SK-N-MC (cell line): ENCODE measurements around the gene MLYCD.

Experiments used
- DNase-seq: peaks from one replicate; pipeline ENCODE4 v3.0.0-alpha.2; 2011; ENCODE audit warnings: low read depth, low spot score
- H3K27ac ChIP-seq: fragments of 200-600 bp; sonication (generic); 2 replicates; pipeline ENCODE4 v1.5.1; 2016; ENCODE audit warnings: mixed run types
- H3K36me3 ChIP-seq: fragments of 200-600 bp; sonication (generic); 2 replicates; pipeline ENCODE4 v1.6.1; 2017; ENCODE audit warnings: antibody characterized with exemption, low read length, mixed read lengths; ENCODE audit not compliant: insufficient read depth
- H3K4me3 ChIP-seq: fragments of 200-600 bp; sonication (generic); 2 replicates; pipeline ENCODE4 v1.5.1; 2016
- H3K9ac ChIP-seq: fragments of 200-600 bp; sonication (generic); 2 replicates; pipeline ENCODE4 v1.8.0; 2017; ENCODE audit warnings: mixed run types, mixed read lengths; ENCODE audit not compliant: insufficient read length
- H3K9me3 ChIP-seq: fragments of 200-600 bp; sonication (generic); 2 replicates; pipeline ENCODE4 v1.6.1; 2017; ENCODE audit warnings: low read depth, mild to moderate bottlenecking, antibody characterized with exemption, low read length, moderate library complexity, mixed read lengths
- EZH2 ChIP-seq: fragments of 200-600 bp; sonication (generic); IDR thresholded peaks from one replicate; pipeline ENCODE4 v1.6.1; 2017; ENCODE audit warnings: antibody characterized with exemption
- FOXP2 ChIP-seq: optimal IDR thresholded peaks from 2 replicates; pipeline ENCODE3; 2011; ENCODE audit warnings: mild to moderate bottlenecking, moderate library complexity; ENCODE audit not compliant: insufficient read depth; ENCODE audit errors: extremely low read length, control extremely low read depth
- POLR2AphosphoS5 ChIP-seq: IDR thresholded peaks from 2 replicates; pipeline ENCODE4 v1.6.1; 2012; ENCODE audit warnings: mild to moderate bottlenecking, low read depth, low read length, borderline replicate concordance

MLYCD gene

DNA sequence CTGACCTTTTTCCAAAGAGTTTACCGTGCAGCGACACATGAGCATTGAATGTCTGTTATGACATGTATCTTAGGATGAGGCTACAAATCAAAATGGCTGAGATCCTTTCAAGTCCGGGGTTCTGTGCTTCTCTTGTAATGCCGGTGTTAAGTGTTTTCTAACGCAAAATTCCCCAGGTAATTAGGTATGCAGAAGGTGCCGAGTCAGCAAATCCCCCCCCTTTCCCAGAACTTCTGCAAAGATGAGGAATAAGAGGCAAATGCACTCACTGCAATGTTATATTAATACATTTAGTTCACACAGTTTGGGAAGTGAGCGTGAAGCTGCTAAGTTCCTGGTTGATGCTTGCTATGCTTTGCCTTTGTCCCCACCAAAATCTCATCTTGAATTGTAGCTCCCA lies 36.3 kb upstream of the MLYCD start:
- DNase-seq, result no peak
- Histone ChIP-seq H3K9ac (no peak overlapping the region), H3K9me3 (no peaks in the 10 kb centered on the region), H3K4me3 (no peak overlapping the region), H3K36me3 (no peaks in the 10 kb centered on the region), H3K27ac (no peak overlapping the region)
- TF ChIP-seq POLR2AphosphoS5 (no peak), FOXP2 (no peak), EZH2 (no peak)

- TF ChIP-seq POLR2AphosphoS5, result no peak
- no peak for TF ChIP-seq EZH2
- TF ChIP-seq FOXP2, result no peak
- no peak overlapping the region for H3K4me3 ChIP-seq
- DNase-seq, result no peak
Measured at GRCh38 chr16:83863682-83864081, 35.2 kb upstream of the MLYCD start.

GRCh38 chr16:83870830-83871229 lies 28.1 kb upstream of the MLYCD start:
- Histone ChIP-seq H3K9ac (no peak overlapping the region), H3K9me3 (no peaks in the 10 kb centered on the region), H3K27ac (no peak overlapping the region), H3K36me3 (no peaks in the 10 kb centered on the region), H3K4me3 (no peak overlapping the region)
- DNase-seq, result no peak
- no peak for TF ChIP-seq EZH2
- TF ChIP-seq FOXP2, result no peak
- no peak for TF ChIP-seq POLR2AphosphoS5

More at GRCh38 chr16:83863682-83864081, 35.2 kb upstream of the MLYCD start:
- no peaks in the 10 kb centered on the region for H3K9me3 ChIP-seq
- H3K36me3 ChIP-seq, result no peaks in the 10 kb centered on the region
- H3K27ac ChIP-seq, result no peak overlapping the region
- H3K9ac ChIP-seq, result no peak overlapping the region

GRCh38 chr16:83878838-83879237 lies 20.1 kb upstream of the MLYCD start:
- TF ChIP-seq POLR2AphosphoS5 (no peak), EZH2 (no peak), FOXP2 (no peak)
- H3K4me3 ChIP-seq, result no peak overlapping the region
- no peak overlapping the region for H3K9ac ChIP-seq
- no peaks in the 10 kb centered on the region for H3K9me3 ChIP-seq
- peak; percentile 10 for DNase-seq
- H3K36me3 ChIP-seq, result no peaks in the 10 kb centered on the region
- H3K27ac ChIP-seq, result no peak overlapping the region

DNA sequence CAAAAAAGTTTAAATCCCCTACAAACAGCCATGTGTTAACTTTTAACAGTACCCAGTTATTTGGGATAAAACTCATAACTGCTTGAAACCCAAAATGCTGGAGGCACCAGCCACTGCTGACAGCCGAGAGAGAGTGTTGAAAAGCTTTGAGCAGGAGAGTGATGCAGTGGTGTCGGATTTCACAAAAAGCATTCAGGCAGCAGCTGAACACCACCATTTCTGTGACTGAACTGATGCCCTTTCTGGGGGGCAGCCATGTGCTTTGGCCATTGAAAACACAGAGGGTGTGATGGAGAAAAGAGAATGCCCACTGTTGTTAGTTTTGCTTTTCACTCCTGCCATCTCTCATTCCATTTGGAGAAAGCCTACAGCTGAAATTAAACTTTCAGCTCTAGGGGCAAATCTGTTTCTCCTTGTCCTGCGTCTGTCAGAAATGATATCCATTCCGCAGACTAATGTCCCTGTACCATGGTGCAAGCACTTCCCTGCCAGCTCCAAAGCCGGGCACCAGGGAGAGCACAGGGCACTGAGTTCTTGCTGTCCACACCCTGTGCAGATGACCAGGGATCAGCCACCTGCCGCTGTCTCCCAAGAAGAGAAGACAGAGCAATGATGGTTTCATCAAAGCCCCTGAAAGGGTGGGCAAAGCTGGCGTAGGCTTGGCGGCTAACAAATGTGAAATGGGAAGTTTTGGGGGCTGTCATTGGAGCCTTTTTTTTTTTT lies 16.6 kb upstream of the MLYCD start:
- Histone ChIP-seq H3K9ac (no peak overlapping the region), H3K4me3 (no peak overlapping the region), H3K9me3 (no peaks in the 10 kb centered on the region), H3K36me3 (no peaks in the 10 kb centered on the region), H3K27ac (no peak overlapping the region)
- TF ChIP-seq EZH2, result no peak
- TF ChIP-seq FOXP2, result no peak
- TF ChIP-seq POLR2AphosphoS5, result no peak
- DNase-seq, result no peak

DNA sequence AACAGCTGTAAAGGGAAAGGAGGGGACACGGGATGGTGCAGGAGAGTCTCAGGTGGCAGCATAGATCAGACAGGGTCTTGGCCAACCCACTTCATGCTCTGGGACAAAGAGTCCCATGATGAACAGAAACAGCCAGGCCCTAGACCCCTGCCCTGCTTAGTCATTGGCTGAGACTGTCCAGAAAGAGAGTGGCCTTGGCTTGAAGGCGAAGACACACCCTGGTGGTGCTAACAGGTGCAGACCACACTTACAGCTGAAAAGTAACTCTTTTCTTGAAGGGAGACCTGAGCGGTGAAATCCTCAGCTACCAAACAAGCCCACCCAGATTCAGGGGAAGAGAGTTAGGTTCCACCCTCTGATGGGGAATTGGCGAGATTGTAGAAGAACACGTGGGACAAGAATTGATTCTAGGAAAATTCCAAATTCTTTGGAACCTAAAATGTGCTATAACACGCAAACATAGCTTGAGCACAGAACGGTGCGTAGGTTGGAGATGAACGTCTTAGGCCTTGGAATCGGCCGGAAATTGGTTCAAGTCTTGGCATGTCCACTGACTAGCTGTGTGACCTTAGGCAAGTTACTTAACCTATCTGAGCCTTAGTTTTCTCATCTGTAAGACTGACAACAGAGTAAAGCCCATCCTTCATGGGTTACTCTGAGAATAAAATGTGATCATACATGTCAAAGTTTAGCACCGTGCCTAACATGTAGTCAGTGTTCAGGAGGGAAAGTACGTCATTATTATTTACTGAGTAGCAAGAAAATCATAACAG lies 12.5 kb upstream of the MLYCD start:
- no peak for DNase-seq
- H3K36me3 ChIP-seq, result no peaks in the 10 kb centered on the region
- H3K9me3 ChIP-seq, result no peaks in the 10 kb centered on the region
- no peak overlapping the region for H3K27ac ChIP-seq
- H3K9ac ChIP-seq, result no peak overlapping the region
- TF ChIP-seq FOXP2 (no peak), POLR2AphosphoS5 (no peak), EZH2 (no peak)
- no peak overlapping the region for H3K4me3 ChIP-seq

GRCh38 chr16:83887080-83887479 lies 11.8 kb upstream of the MLYCD start:
- no peak for TF ChIP-seq POLR2AphosphoS5
- TF ChIP-seq EZH2, result no peak
- no peak for TF ChIP-seq FOXP2
- no peak for DNase-seq
- no peak overlapping the region for H3K9ac ChIP-seq

GRCh38 chr16:83887564-83887963 lies 11.4 kb upstream of the MLYCD start:
- no peak for DNase-seq
- H3K9ac ChIP-seq, result no peak overlapping the region
- no peak overlapping the region for H3K4me3 ChIP-seq
- no peak for TF ChIP-seq POLR2AphosphoS5
- no peak for TF ChIP-seq FOXP2
- no peak for TF ChIP-seq EZH2
- H3K27ac ChIP-seq, result no peak overlapping the region
- no peaks in the 10 kb centered on the region for H3K9me3 ChIP-seq
- H3K36me3 ChIP-seq, result no peaks in the 10 kb centered on the region

More at GRCh38 chr16:83887080-83887479, 11.8 kb upstream of the MLYCD start:
- Histone ChIP-seq H3K9me3 (no peaks in the 10 kb centered on the region), H3K36me3 (no peaks in the 10 kb centered on the region), H3K4me3 (no peak overlapping the region), H3K27ac (no peak overlapping the region)
